Suprapubic skin (tissue), 4 donors: ENCODE measurements around the gene GNPTAB. TPM values are rescaled to one million over a fixed set of nuclear protein-coding genes. Genes with fewer than 3 reads are reported as not detected.
"Not testable (repeated sequence)": the region's sequence is repeated elsewhere in the genome, so short reads cannot be mapped to it uniquely, and the experiment has no call there.

Experiments
- DNase-seq, 2 donors: peaks; one replicate each; pipeline ENCODE4 v3.0.0-alpha.2; 2019; ENCODE audit warnings: low spot score in 2 of 2
- H3K27ac ChIP-seq: fragments of 200-600 bp; sonication (generic); one replicate; pipeline ENCODE4 v1.5.1; 2019
- H3K27me3 ChIP-seq: fragments of 200-600 bp; sonication (generic); one replicate; pipeline ENCODE4 v1.5.1; 2019
- H3K36me3 ChIP-seq: fragments of 200-600 bp; sonication (generic); one replicate; pipeline ENCODE4 v1.5.1; 2019
- H3K4me1 ChIP-seq: fragments of 200-600 bp; sonication (generic); one replicate; pipeline ENCODE4 v1.5.1; 2019
- H3K4me3 ChIP-seq: fragments of 200-600 bp; sonication (generic); one replicate; pipeline ENCODE4 v1.5.1; 2019; ENCODE audit warnings: mild to moderate bottlenecking
- H3K9me3 ChIP-seq: fragments of 200-600 bp; sonication (generic); one replicate; pipeline ENCODE4 v1.5.1; 2019
- EP300 ChIP-seq: sonication (generic); formaldehyde crosslinking; IDR thresholded peaks from one replicate; pipeline ENCODE4 v1.6.1; 2017; ENCODE audit warnings: antibody characterized with exemption
- POLR2A ChIP-seq, 2 donors: fragments of 450-650 bp; IDR thresholded peaks; one replicate each; pipeline ENCODE4 v1.6.1; 2017; ENCODE audit warnings: antibody characterized with exemption in 2 of 2, mild to moderate bottlenecking in 2 of 2, moderate library complexity in 2 of 2
- POLR2AphosphoS5 ChIP-seq, 3 donors: sonication (generic); formaldehyde crosslinking; IDR thresholded peaks; one replicate each; pipeline ENCODE4 v1.6.1; 2017; ENCODE audit warnings: antibody characterized with exemption in 3 of 3
- WGBS: methylation state at CpG from one replicate; pipeline ENCODE4 v1.1.5; 2018; 5-methylcytosine and 5-hydroxymethylcytosine counted together
- total RNA-seq, 4 donors: library from RNA; depleted of rRNA; stranded (reverse); fragments of >200 nt; gene quantifications; one replicate each; pipeline ENCODE4 v1.1.0, GENCODE V29; 2016
- TF ChIP-seq, protein P1 (sequence below), 2 donors: fragments of 200-600 bp in 1 of 2; fragments of 450-650 bp in 1 of 2; sonication (generic) in 1 of 2; IDR thresholded peaks; one replicate each; pipeline ENCODE4 v1.5.1; 2016 to 2019; ENCODE audit warnings: antibody characterized with exemption in 2 of 2, mild to moderate bottlenecking in 1 of 2, moderate library complexity in 1 of 2

The GNPTAB gene
- total RNA-seq, 4 donors from 2014 or later, result 25.0 to 68.2 (median 45.8) TPM

GRCh38 chr12:101826766-101827368, 3.9 kb downstream of the GNPTAB start:
- H3K27me3 ChIP-seq, result no peaks in the 10 kb centered on the region
- H3K27ac ChIP-seq, result no peak overlapping the region
- H3K4me1 ChIP-seq, result peaks cover 54% of the 10 kb centered on the region
- no peak for DNase-seq
- TF ChIP-seq, protein P1, sequence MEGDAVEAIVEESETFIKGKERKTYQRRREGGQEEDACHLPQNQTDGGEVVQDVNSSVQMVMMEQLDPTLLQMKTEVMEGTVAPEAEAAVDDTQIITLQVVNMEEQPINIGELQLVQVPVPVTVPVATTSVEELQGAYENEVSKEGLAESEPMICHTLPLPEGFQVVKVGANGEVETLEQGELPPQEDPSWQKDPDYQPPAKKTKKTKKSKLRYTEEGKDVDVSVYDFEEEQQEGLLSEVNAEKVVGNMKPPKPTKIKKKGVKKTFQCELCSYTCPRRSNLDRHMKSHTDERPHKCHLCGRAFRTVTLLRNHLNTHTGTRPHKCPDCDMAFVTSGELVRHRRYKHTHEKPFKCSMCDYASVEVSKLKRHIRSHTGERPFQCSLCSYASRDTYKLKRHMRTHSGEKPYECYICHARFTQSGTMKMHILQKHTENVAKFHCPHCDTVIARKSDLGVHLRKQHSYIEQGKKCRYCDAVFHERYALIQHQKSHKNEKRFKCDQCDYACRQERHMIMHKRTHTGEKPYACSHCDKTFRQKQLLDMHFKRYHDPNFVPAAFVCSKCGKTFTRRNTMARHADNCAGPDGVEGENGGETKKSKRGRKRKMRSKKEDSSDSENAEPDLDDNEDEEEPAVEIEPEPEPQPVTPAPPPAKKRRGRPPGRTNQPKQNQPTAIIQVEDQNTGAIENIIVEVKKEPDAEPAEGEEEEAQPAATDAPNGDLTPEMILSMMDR (IDR thresholded peaks at IDR 0.05), result no peak
- TF ChIP-seq POLR2AphosphoS5 (IDR thresholded peaks at IDR 0.05), result no peak
- TF ChIP-seq POLR2A (IDR thresholded peaks at IDR 0.05), result no peak
- no peak for TF ChIP-seq EP300
- H3K9me3 ChIP-seq, result no peaks in the 10 kb centered on the region
- no peak overlapping the region for H3K4me3 ChIP-seq
- WGBS, result 84% methylated on average over 3 of the region's 3 CpGs
- H3K36me3 ChIP-seq, result no peaks in the 10 kb centered on the region

DNA sequence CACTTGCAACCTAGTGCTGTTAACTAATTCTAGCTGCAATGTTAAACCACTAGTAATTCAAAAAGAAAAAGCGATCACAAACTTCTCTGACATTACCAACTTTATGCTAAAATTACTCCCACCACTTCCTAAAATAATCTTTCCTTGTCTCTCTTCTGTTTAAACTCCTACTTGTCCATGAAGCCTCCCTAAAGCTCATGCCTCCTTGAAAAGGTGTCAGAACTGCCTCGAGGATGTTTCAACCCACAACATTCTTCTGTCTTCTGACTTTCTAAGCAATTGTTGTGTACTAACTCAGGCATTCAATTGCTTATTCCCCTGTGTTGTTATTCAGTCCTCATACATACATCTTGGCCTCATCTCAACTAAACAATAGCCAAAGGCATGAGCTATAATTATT, 5.9 kb downstream of the GNPTAB start:
- H3K4me3 ChIP-seq, result no peak overlapping the region
- H3K36me3 ChIP-seq, result no peaks in the 10 kb centered on the region
- WGBS, result 54% methylated on average over 2 of the region's 2 CpGs
- no peak for TF ChIP-seq POLR2A (IDR thresholded peaks at IDR 0.05)
- H3K27ac ChIP-seq, result peak overlapping the region; percentile 52
- no peak for DNase-seq
- H3K27me3 ChIP-seq, result no peaks in the 10 kb centered on the region
- no peaks in the 10 kb centered on the region for H3K9me3 ChIP-seq
- H3K4me1 ChIP-seq, result peaks cover 43% of the 10 kb centered on the region

DNA sequence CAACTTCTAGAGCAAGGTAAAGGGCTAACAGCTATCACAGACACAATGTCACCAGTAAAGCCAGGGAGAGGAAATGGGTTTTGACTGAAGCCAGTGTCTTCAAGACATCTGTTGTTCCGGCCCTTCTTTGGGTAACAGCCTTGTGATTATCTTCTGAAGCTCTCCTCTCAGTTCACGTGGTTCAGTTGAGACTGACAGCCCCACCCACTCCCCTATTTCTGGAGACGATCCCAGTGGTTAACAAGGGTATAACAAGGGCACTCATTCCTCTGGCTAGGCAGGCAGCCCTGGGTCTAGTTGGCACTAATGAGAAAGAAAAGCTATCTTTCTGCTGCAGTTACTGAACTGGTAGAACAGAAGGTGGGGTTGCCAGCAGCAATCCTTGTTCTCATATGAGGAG, 6.9 kb downstream of the GNPTAB start:
- DNase-seq, result peak in 1 of 2 donors; percentile 73
- Histone ChIP-seq H3K4me3 (no peak overlapping the region), H3K9me3 (no peaks in the 10 kb centered on the region), H3K36me3 (no peaks in the 10 kb centered on the region), H3K27ac (peak overlapping the region; percentile 52), H3K27me3 (no peaks in the 10 kb centered on the region), H3K4me1 (peaks cover 35% of the 10 kb centered on the region)
- TF ChIP-seq EP300, result no peak
- TF ChIP-seq, protein P1 (IDR thresholded peaks at IDR 0.05), result peak; percentile 28 to 45
- no peak for TF ChIP-seq POLR2AphosphoS5 (IDR thresholded peaks at IDR 0.05)
- TF ChIP-seq POLR2A (IDR thresholded peaks at IDR 0.05), result no peak
- WGBS, result 10% methylated on average over 3 of the region's 3 CpGs

DNA sequence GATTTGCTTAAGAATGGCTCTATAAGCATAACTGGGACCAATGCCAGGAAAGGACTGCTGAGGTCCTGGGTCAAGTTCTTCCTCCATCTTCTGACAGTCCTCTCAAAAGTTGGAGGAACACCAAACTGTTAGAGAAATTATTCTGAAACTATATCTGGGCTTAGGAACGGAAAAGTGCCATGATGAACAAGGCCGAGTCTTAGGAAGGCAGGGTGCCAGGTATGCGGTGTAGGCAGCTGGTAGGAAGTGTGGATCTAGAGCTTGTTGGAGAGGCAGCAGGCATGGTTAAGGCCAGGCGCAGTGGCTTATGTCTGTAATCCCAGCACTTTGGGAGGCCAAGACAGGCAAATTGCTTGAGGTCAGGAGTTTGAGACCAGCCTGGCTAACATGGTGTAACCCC, 7.7 kb downstream of the GNPTAB start:
- peaks cover 35% of the 10 kb centered on the region for H3K4me1 ChIP-seq

DNA sequence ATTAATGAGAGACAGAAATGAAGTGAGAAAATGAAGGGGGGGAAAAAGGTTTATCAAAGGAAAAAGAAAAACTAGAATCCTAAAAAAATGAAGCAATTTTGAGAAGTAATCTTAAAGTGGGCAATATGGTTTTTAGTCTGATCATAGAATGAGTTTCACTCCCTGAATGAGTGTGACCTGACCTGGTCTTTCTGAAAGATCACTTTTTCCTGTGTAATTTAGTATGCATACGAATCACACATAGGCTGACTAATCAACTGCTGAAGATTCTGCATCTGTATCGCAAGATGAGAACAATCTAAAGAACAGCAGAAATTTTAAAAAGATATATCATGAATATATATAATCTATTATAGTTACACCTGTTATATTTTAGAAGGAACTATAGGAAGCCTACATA, 11.3 kb downstream of the GNPTAB start:
- Histone ChIP-seq H3K4me3 (no peak overlapping the region), H3K9me3 (no peaks in the 10 kb centered on the region), H3K36me3 (no peaks in the 10 kb centered on the region), H3K27ac (no peak overlapping the region), H3K4me1 (peaks cover 18% of the 10 kb centered on the region), H3K27me3 (no peaks in the 10 kb centered on the region)
- TF ChIP-seq, protein P1 (IDR thresholded peaks at IDR 0.05), result no peak
- TF ChIP-seq POLR2A (IDR thresholded peaks at IDR 0.05), result no peak
- no peak for TF ChIP-seq POLR2AphosphoS5 (IDR thresholded peaks at IDR 0.05)
- no peak for TF ChIP-seq EP300
- no peak for DNase-seq
- 86% methylated on average over 2 of the region's 2 CpGs for WGBS

More for the DNA sequence above, 7.7 kb downstream of the GNPTAB start:
- no peak overlapping the region for H3K4me3 ChIP-seq
- H3K27me3 ChIP-seq, result no peaks in the 10 kb centered on the region
- TF ChIP-seq, protein P1 (IDR thresholded peaks at IDR 0.05), result no peak
- TF ChIP-seq POLR2AphosphoS5 (IDR thresholded peaks at IDR 0.05) (no peak), POLR2A (IDR thresholded peaks at IDR 0.05) (no peak), EP300 (no peak)
- no peak for DNase-seq
- H3K9me3 ChIP-seq, result no peaks in the 10 kb centered on the region
- H3K36me3 ChIP-seq, result no peaks in the 10 kb centered on the region
- peak overlapping the region; percentile 39 for H3K27ac ChIP-seq
- WGBS, result 93% methylated on average over 4 of the region's 4 CpGs

DNA sequence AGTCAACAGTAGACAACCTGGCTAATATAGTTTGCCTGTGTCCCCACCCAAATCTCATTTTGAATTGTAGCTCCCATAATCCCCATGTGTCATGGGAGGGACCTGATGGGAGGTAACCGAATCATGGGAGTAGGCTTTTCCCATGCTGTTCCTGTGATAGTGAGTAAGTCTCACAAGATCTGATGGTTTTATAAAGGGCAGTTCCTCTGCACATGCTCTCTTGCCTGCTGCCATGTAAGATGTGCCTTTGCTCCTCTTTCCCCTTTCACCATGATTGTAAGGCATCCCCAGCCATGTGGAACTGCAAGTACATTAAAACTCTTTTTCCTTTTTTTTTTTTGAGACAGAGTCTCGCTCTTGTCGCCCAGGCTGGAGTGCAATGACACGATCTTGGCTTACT, 12.1 kb downstream of the GNPTAB start:
- 97% methylated on average over 4 of the region's 4 CpGs for WGBS
- H3K4me3 ChIP-seq, H3K27ac ChIP-seq, H3K4me1 ChIP-seq, DNase-seq, H3K27me3 ChIP-seq, H3K9me3 ChIP-seq, H3K36me3 ChIP-seq: not testable (repeated sequence)
